Measurements from ENCODE around the gene PLXNA4.

- TF ChIP-seq CTCF (IDR thresholded peaks at IDR 0.05; ENCODE audit: low read depth, low read length) (no peak), EZH2phosphoT487 (IDR thresholded peaks at IDR 0.05; ENCODE audit: low read depth) (no peak)
Observed at GRCh38 chr7:132542895-132543294, 33.4 kb downstream of the PLXNA4 start.
